ENCODE data around the gene SNTG2. TPM values are rescaled to one million over a fixed set of nuclear protein-coding genes. Genes with fewer than 3 reads are reported as not detected.

Gene SNTG2
- total RNA-seq, 1 donor from 2014 or later = 1.9 TPM

- Histone ChIP-seq H3K4me3 (ENCODE audit: insufficient read depth, low read depth, low read length) (no peak overlapping the region), H3K27ac (ENCODE audit: low read depth, low read length) (no peak overlapping the region), H2AFZ (ENCODE audit: low read depth, low read length) (no peak overlapping the region), H4K20me1 (ENCODE audit: insufficient read depth, low read length) (no peaks in the 10 kb centered on the region), H3K36me3 (ENCODE audit: insufficient read depth, low read length) (no peaks in the 10 kb centered on the region), H3K9ac (ENCODE audit: low read length) (no peak overlapping the region), H3K27me3 (ENCODE audit: insufficient read depth, low read length) (no peaks in the 10 kb centered on the region), H3K4me1 (ENCODE audit: insufficient read depth, low read length) (no peaks in the 10 kb centered on the region), H3K79me2 (ENCODE audit: insufficient read depth, low read length) (no peaks in the 10 kb centered on the region), H3K9me3 (ENCODE audit: insufficient read depth, low read depth, low read length) (no peaks in the 10 kb centered on the region), H3K4me2 (ENCODE audit: low read length) (no peak overlapping the region)
- peaks cover 6% of the 10 kb centered on the region for H3K4me1 Mint-ChIP-seq (ENCODE audit: low read depth, unreplicated experiment)
- TF ChIP-seq CTCF (IDR thresholded peaks at IDR 0.05; ENCODE audit: insufficient read depth, low read depth, low read length) = no peak
- TF ChIP-seq EZH2 (IDR thresholded peaks at IDR 0.05; ENCODE audit: insufficient read depth, low read length) = no peak
- no peak overlapping the region for H3K4me3 Mint-ChIP-seq (ENCODE audit: unreplicated experiment)
- no peak overlapping the region for H3K27ac Mint-ChIP-seq (ENCODE audit: unreplicated experiment)
- no peaks in the 10 kb centered on the region for H3K9me3 Mint-ChIP-seq (ENCODE audit: unreplicated experiment)
- FAIRE-seq (no peak), DNase-seq (ENCODE audit: low read depth) (no peak)
- H3K36me3 Mint-ChIP-seq (ENCODE audit: low read depth, unreplicated experiment) = no peaks in the 10 kb centered on the region
- H3K27me3 Mint-ChIP-seq (ENCODE audit: low read depth, unreplicated experiment) = peaks cover 5% of the 10 kb centered on the region
Observed at GRCh38 chr2:1246239-1246638, 295.6 kb downstream of the SNTG2 start.

- no peaks in the 10 kb centered on the region for H4K20me1 ChIP-seq (ENCODE audit: insufficient read depth, low read length)
- Mint-ChIP-seq H3K36me3 (ENCODE audit: low read depth, unreplicated experiment) (no peaks in the 10 kb centered on the region), H3K4me1 (ENCODE audit: low read depth, unreplicated experiment) (peaks cover 6% of the 10 kb centered on the region), H3K9me3 (ENCODE audit: unreplicated experiment) (no peaks in the 10 kb centered on the region), H3K4me3 (ENCODE audit: unreplicated experiment) (no peak overlapping the region), H3K27ac (ENCODE audit: unreplicated experiment) (no peak overlapping the region), H3K27me3 (ENCODE audit: low read depth, unreplicated experiment) (peaks cover 5% of the 10 kb centered on the region)
- DNase-seq (ENCODE audit: low read depth) = no peak
- FAIRE-seq = no peak
- no peaks in the 10 kb centered on the region for H3K4me1 ChIP-seq (ENCODE audit: insufficient read depth, low read length)
- H3K9ac ChIP-seq (ENCODE audit: low read length) = no peak overlapping the region
- no peak overlapping the region for H2AFZ ChIP-seq (ENCODE audit: low read depth, low read length)
- H3K36me3 ChIP-seq (ENCODE audit: insufficient read depth, low read length) = no peaks in the 10 kb centered on the region
- H3K27me3 ChIP-seq (ENCODE audit: insufficient read depth, low read length) = no peaks in the 10 kb centered on the region
- TF ChIP-seq CTCF (IDR thresholded peaks at IDR 0.05; ENCODE audit: insufficient read depth, low read depth, low read length) = no peak
- H3K27ac ChIP-seq (ENCODE audit: low read depth, low read length) = no peak overlapping the region
- peaks cover 3% of the 10 kb centered on the region for H3K9me3 ChIP-seq (ENCODE audit: insufficient read depth, low read depth, low read length)
- H3K79me2 ChIP-seq (ENCODE audit: insufficient read depth, low read length) = no peaks in the 10 kb centered on the region
- no peak overlapping the region for H3K4me3 ChIP-seq (ENCODE audit: insufficient read depth, low read depth, low read length)
- H3K4me2 ChIP-seq (ENCODE audit: low read length) = no peak overlapping the region
Observed at GRCh38 chr2:1246991-1247390, 296.3 kb downstream of the SNTG2 start.

GRCh38 chr2:1248187-1248586 is 297.5 kb downstream of the SNTG2 start:
- H3K36me3 ChIP-seq (ENCODE audit: insufficient read depth, low read length) = no peaks in the 10 kb centered on the region
- no peaks in the 10 kb centered on the region for H3K9me3 Mint-ChIP-seq (ENCODE audit: unreplicated experiment)
- H3K79me2 ChIP-seq (ENCODE audit: insufficient read depth, low read length) = no peaks in the 10 kb centered on the region
- H3K4me3 Mint-ChIP-seq (ENCODE audit: unreplicated experiment) = no peak overlapping the region
- H3K36me3 Mint-ChIP-seq (ENCODE audit: low read depth, unreplicated experiment) = no peaks in the 10 kb centered on the region
- no peaks in the 10 kb centered on the region for H3K4me1 ChIP-seq (ENCODE audit: insufficient read depth, low read length)
- H3K27me3 Mint-ChIP-seq (ENCODE audit: low read depth, unreplicated experiment) = peaks cover 7% of the 10 kb centered on the region
- H3K4me1 Mint-ChIP-seq (ENCODE audit: low read depth, unreplicated experiment) = peaks cover 6% of the 10 kb centered on the region
- H3K27ac Mint-ChIP-seq (ENCODE audit: unreplicated experiment) = no peak overlapping the region
- no peak overlapping the region for H3K4me2 ChIP-seq (ENCODE audit: low read length)
- FAIRE-seq (no peak), DNase-seq (ENCODE audit: low read depth) (no peak)
- TF ChIP-seq EZH2 (IDR thresholded peaks at IDR 0.05; ENCODE audit: insufficient read depth, low read length) (no peak), CTCF (IDR thresholded peaks at IDR 0.05; ENCODE audit: insufficient read depth, low read depth, low read length) (no peak)
- peaks cover 3% of the 10 kb centered on the region for H3K9me3 ChIP-seq (ENCODE audit: insufficient read depth, low read depth, low read length)
- no peaks in the 10 kb centered on the region for H3K27me3 ChIP-seq (ENCODE audit: insufficient read depth, low read length)
- H3K9ac ChIP-seq (ENCODE audit: low read length) = no peak overlapping the region
- H2AFZ ChIP-seq (ENCODE audit: low read depth, low read length) = no peak overlapping the region
- no peaks in the 10 kb centered on the region for H4K20me1 ChIP-seq (ENCODE audit: insufficient read depth, low read length)
- no peak overlapping the region for H3K4me3 ChIP-seq (ENCODE audit: insufficient read depth, low read depth, low read length)
- no peak overlapping the region for H3K27ac ChIP-seq (ENCODE audit: low read depth, low read length)
